DMS53 treated with DMSO at 0.1 percent for 48 hours (cell line): ENCODE data around the gene HIC2.
"Not testable (repeated sequence)": the region's sequence is repeated elsewhere in the genome, so short reads cannot be mapped to it uniquely, and the experiment has no call there.

Experiments
- DNase-seq: peaks from one replicate; lab custom pipeline; 2025; ENCODE audit not compliant: unreplicated experiment; lab: John Stamatoyannopoulos, UW

HIC2 gene, protein sequence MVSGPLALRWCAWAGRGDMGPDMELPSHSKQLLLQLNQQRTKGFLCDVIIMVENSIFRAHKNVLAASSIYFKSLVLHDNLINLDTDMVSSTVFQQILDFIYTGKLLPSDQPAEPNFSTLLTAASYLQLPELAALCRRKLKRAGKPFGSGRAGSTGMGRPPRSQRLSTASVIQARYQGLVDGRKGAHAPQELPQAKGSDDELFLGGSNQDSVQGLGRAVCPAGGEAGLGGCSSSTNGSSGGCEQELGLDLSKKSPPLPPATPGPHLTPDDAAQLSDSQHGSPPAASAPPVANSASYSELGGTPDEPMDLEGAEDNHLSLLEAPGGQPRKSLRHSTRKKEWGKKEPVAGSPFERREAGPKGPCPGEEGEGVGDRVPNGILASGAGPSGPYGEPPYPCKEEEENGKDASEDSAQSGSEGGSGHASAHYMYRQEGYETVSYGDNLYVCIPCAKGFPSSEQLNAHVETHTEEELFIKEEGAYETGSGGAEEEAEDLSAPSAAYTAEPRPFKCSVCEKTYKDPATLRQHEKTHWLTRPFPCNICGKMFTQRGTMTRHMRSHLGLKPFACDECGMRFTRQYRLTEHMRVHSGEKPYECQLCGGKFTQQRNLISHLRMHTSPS

DNA sequence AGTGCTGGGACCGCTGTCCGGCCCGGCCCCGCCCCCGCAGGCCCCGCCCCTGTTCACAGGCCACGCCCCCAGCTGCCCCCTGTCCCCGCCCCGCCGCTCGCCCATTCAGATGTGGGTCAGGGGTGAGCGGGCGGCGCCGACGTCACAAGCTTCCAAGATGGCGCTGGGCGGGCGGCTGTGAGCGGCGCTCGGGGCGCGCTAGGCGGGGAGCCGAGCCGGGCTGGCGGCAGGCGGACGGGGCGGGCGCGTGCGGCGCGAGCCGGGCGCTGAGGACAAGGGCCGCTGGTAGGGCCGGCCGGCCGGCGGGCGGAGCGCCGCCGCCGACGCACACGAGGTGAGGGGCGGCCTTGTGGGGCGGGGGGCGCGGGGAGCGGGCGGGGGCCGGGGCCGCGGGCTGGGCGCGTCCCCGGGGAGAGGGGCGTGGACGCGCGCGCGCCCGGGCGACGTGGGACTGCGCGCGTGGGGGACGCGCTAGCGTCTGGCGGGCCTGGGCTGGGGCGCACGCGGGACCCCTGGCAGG is at the start of gene HIC2:
TSS of gene HIC2 (plus strand) at position 145 of the 520 bp plus-strand sequence. CDS start 25,461 bp downstream, outside the sequence.
- not testable (repeated sequence) for DNase-seq

DNA sequence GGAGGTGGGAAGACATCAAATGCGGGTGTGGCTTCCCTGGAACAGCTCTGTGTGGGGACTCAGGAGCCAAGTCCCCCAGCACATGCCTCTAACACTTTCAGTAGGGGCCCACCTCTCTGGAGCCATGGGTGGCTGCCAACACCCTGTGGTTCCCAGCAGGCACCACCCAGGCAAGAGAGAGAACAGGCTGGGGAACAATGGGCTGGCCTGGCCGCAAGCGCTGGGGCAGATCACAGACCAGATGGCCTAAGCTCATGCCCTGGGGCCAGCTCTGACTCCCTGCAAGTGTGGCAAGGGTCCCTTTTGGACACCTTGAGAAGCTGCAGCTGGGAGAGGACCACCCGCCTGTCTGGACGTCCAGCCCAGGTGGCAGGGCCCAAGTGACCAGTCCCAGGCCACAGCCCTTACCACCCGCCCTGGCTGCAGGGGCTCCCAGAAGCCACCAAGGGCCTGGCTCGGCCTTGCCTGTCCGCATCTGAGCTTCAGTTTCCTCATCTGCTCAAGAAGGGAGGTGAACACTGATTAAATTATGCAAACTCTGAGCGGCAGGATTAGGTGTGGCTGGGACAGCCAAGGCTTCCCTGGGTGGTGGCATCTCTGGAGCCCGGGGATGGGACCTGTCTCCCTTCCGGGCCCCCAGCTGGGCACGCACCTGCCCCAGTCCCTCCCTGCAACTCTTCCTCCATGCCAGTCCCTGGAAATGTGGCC is 48.4 kb upstream of the HIC2 start:
- not testable (repeated sequence) for DNase-seq

DNA sequence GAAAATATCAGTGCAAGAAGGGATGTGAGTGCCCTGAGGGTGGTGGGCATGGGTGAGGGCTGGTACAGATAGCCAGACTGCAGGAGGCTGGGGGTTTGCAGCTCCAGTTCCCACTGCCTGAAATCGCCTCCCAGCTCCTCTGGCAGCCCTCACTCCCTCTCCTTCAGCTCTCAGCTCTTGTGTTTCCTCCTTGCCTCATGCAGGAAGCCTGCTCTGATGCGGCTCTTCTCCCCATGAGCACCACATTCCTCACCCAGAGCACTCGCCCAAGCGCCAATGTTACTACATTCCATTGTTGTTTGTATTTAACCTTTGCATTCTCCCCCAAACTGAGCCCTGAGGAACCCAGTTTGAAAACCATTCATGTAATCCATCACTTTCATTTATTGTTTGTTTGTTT is 41.3 kb upstream of the HIC2 start:
- not testable (repeated sequence) for DNase-seq

DNA sequence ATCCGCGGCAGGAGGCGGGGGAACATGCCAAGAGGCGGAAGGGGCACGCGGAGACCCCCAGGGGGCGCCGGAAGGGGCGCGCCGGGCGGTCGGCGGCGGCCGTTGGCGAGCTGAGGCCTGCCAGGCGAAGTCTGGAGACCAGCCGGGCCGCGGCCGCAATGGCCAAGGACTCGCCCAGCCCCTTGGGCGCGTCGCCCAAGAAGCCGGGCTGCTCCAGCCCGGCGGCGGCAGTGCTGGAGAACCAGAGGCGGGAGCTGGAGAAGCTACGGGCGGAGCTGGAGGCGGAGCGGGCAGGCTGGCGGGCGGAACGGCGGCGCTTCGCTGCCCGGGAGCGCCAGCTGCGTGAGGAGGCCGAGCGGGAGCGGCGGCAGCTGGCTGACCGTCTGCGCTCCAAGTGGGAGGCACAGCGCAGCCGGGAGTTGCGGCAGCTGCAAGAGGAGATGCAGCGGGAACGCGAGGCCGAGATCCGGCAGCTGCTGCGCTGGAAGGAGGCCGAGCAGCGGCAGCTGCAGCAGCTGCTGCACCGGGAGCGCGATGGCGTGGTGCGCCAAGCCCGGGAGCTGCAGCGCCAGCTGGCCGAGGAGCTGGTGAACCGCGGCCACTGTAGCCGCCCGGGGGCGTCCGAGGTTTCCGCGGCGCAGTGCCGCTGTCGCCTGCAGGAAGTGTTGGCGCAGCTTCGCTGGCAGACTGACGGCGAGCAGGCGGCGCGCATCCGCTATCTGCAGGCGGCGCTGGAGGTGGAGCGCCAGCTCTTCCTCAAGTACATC is 33.3 kb upstream of the HIC2 start, which contains the start of gene RIMBP3B:
TSS of gene RIMBP3B (plus strand) at position 51 of the 767 bp plus-strand sequence. CDS start at position 159, 108 bp downstream.
- DNase-seq: not testable (repeated sequence)

DNA sequence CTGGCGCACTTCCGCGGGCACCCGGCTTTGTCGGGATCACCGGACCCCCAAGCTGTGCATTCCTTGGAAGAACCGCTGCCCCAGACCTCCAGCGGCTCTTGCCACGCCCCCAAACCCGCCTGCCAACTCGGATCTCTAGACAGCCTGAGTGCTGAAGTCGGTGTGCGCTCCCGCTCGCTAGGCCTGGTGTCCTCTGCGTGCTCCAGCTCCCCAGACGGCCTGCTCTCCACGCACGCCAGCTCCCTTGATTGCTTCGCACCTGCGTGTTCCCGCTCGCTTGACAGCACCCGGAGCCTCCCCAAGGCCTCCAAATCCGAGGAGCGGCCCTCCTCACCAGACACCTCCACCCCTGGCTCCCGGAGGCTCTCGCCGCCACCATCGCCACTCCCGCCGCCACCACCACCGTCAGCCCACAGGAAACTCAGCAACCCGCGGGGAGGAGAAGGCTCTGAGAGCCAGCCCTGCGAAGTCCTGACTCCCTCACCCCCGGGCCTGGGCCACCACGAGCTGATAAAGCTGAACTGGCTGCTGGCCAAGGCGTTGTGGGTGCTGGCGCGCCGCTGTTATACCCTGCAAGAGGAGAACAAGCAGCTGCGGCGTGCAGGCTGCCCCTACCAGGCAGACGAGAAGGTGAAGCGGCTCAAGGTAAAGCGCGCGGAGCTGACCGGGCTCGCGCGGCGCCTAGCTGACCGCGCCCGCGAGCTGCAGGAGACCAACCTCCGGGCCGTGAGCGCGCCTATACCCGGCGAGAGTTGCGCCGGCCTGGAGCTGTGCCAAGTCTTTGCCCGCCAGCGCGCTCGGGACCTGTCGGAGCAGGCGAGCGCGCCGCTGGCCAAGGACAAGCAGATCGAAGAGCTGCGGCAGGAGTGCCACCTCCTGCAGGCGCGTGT is 32.5 kb upstream of the HIC2 start:
- not testable (repeated sequence) for DNase-seq

DNA sequence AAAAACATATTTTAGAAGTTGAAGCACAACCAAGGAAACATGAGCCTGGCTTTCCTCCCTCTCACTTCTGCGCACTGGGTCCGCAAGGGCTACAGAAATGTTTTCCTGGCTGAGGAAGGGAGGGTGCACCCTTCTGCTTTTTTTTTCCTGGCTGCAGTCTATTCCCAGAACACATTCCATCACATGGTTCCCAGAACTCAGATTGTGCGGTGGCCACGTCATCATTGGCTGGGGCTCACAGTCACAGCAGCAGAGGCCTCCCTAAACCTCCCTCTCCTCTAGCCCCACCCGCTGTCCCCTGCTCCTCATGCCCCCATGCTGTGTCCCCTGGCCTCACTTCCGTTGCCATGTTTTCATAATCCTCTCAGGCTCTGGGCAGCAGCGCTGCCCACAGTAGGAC is 27.7 kb upstream of the HIC2 start:
- DNase-seq: not testable (repeated sequence)

DNA sequence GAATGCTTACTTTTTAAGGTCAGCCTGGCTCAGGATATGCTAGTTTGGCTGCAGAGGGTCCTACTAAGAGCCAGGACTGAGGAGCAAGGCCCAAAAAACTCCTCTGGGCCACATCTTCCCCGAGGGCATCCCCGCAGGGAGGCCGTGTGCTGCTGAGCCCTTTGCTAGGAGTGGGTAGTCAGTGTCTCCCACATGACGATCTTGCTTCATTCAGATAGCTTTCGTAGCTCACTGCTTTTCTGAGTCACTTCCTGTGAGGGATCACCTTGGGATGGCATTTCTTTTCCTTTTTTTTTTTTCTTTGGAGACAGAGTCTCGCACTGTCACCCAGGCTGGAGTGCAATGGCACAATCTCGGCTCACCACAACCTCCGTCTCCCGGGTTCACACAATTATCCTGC is 27.2 kb upstream of the HIC2 start:
- not testable (repeated sequence) for DNase-seq

DNA sequence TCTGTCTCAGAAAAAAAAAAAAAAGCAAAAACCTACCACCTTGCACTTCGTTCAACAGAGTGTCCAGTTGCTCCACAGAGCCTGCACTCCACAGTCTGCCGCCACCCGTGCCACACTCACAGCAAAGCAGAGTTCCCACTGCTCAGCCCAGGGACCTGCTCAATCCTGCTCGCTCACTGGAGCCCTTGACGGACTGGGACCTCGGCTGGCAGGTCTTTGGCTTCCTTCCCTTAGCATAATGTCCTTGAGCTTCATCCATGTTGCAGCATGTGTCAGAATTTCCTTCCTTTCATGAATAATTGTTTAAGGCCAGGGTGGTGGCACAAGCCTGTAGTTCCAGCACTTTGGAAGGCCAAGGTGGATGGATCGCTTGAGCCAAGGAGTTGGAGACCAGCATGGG is 22.6 kb upstream of the HIC2 start:
- DNase-seq: not testable (repeated sequence)

DNA sequence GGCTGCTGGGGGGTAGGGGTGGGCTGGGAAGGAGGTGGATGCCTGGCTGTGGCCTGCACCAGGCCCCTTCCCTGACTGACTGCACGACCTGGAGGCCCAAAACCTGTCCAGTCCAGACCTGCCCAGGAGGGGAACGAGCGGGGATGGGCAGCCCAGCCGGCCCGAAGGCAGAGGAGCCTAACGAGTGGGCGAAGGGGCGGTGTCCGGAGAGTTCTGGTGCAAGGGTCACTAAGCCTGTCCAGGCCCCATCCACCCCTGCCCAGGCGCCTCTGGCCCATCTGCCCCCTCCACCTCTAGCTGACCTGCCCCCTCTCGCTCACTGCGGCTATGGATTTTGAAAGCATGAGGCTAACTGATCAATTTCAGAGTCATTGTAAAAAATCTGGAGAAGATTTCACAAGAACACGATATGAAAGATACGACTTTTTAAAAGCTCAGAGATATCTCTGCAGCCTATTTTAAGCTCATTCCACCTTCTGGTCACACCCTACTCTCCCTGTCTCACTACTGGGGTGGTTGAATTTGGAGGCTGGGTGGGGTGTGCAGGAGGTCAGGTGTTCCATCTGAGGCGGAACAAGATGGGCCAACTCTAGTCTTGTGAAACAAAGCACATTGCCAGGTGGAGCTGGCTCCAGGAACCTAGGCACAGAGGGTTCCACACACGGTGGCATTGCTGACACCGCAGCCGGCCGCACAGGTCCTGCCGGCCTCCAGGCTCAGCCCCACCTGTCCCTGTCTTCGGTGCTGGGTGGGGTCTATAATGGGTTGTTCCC is 15.8 kb upstream of the HIC2 start:
- not testable (repeated sequence) for DNase-seq

DNA sequence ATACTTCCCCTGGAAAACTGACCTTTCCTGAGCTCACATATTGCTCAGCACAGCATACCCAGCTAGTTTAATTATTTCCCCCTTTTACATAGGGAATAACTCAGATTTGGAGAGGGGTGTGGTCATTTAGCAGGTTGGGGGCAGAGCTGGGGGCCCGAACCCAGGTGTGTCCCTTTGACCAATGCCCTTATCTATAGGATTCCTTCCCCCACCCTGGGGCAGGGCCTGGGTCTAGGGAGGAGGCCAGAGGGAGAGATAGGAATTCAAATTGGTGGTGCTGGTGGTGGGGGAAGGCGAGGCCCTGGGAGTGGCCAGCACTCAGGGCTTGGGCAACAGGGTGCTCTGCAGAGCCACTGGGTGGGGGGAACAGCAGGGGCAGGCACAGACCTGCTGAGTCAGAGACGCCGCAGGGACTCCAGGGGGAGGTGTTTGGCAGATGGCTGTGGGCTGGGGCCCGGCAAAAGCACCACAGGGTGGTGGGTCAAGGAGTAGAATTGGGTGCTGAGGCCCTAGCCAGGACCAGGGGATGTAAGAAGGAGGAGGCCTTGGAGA is 14.3 kb upstream of the HIC2 start:
- DNase-seq: not testable (repeated sequence)

DNA sequence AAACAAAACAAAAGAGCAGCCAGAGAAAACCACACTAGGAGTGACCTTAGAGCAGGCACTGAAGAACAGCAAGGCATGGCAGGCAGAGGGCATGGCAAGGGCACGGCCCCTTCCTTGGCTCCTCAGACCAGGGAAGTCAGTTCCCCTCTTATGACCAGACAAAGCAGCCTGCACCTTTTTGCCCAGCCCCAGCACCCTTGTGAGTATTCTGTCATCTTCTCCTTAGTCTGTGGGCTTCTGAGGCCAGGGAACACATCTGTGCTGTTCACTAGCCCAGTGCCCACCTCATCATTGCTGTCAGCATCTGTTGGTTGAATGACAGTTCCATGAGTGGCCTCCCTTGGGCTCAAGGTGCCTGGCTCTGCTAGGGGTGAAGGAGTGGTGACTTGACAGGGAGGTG is 10.0 kb upstream of the HIC2 start:
- DNase-seq: not testable (repeated sequence)

DNA sequence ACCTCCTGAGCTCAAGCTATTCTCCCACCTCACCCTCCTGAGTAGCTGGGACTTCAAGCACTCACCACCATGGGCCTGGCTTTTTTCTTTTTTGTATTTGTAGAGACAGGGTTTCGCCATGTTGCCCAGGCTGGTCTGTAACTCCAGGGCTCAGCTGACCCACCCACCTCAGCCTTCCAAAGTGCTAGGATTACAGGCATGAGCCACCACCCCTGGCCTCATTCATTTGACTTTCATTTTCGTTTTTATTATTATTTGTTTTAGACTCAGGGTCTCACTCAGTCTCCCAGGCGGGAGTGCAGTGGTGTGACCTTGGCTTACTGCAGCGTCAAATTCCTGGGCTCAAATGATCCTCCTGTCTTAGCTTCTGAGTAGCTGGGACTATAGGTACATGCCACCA is 9.4 kb upstream of the HIC2 start:
- not testable (repeated sequence) for DNase-seq

DNA sequence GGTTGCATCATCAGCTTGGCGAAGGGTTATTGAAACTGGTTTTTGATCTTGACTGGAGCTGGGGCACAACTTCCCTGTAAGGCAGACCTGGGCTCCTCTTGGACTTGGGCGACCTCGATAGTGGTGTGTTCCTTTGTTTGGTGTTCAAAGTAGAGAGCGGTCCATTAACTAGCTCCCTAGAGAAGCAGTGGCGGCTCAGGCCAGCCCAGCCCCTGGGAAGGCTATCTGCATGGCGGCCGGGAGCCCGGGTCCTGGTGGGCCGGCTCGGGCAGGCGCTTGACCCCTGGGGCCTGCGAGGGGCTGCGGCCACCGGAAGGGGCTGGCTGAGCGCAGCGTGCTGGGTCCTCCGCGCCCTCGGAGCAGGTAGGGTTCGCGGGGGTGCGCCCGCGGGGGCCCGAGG is 796 bp upstream of the HIC2 start:
- DNase-seq: not testable (repeated sequence)

DNA sequence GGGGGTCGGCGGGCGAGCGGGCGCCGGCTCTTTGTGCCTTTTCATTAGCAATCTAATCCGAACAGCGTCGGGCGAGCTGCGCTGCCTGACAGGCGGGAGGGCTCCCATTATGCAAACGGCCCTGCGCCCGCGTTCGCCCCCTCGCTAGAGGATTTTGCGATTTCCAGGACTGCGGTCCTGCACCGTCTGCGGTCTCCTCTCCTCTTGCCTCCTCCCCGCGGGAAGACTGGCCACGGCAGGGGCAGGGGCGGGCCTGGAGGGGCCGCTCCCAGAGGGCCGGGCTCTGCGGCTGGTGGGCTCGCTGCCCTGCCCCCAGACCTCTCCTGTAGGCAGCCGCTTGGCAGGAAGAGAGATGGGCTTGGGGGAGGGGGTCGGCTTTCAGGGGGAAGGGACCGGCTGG is 682 bp downstream of the HIC2 start:
- DNase-seq: not testable (repeated sequence)

DNA sequence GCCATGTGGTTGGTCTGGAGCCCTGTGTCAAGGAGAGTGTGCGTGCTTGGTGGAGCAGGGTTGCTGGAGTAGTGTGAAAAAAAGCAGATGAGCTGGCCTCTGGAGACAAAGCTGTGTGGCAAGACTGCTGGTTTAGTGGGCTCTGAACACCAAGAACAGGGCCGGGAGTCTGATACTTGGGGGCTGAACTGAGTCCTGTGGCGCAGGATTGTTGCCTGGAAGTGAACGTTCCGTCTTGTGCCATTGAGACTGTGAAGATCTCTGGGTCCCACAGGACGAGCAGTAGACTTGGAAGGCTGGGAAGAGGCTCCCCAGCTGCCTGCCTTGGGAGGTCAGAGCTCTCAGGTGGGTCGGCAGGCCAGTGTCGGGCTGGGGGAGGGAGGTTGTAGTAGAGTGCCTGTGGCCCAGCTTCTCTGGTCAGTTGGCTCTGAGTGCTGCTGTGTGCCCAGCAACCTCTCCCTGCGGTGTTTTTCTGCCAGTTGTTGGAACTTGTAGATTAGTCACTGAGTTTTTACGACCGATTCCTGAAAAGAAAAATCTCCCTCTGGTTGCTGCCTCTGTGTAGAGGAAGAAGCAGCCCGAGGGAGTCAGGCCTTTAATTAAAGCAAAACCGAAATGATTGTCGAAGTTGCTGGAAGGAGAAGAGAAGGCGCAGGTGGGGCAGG is 1.9 kb downstream of the HIC2 start:
- DNase-seq: not testable (repeated sequence)

DNA sequence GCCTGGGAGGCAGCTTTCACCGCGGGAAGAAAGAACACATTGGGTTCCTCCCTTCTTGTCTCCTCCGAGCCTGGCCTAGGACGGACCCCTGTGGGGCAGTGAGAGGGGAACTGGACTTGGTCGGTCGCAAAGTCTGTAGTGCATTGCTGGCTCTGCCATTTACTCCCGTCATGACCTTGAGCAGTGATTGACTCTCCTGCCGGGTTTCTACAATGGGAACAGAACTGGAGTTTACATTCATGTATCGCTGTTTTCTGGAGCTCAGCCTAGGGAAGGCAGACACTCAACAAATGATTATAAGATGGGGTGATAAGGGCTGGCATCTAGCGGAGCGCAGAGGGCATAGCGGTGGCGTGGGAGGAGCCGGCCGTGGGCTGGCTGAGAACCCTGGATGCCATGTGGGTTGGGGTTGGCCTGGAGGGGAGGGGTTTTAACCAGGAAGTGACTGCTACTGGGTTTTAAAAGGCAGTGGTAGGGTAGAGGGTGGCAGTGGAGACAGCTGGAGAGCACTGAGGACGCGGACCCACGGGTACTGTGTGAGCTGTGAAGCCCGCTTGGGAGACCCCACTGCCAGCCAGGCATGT is 3.1 kb downstream of the HIC2 start:
- not testable (repeated sequence) for DNase-seq

DNA sequence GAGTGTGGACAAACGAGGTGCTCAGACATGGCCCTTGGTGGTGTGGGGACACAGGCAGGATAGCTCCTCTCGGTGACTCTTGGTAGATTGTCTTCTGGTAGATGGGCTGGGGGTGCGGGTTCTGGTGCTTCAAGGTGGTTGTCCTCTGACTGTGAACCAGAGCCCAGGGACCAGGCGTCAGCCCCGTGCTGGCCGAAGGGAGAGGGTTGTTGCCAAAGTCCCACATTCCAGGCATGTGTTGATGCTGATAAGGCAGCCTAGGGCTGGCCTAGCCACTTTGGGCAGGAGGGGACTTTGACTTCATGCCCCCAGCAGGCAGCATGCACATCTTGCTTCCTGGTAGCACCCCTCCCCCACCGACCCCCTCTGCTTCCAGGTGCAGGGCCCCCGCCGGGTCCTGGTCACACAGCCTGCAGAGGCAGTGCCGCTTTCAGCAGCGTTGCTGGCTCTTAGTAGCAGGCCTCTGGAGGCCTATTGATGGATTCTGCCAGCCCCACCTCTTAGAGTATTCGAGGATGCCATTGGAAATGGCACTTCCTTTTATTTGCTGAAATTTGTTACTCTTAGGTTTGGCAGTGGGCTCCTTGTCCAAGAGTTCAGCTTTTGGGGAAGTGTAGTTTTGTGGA is 7.0 kb downstream of the HIC2 start:
- not testable (repeated sequence) for DNase-seq
